Measurements from ENCODE around the gene PCDHB16. TPM values are rescaled to one million over a fixed set of nuclear protein-coding genes. Genes with fewer than 3 reads are reported as not detected.
"Not testable (repeated sequence)": the region's sequence is repeated elsewhere in the genome, so short reads cannot be mapped to it uniquely, and the experiment has no call there.

The PCDHB16 gene
- total RNA-seq, 1 experiment from 2014 or later = 6.5 TPM

GRCh38 chr5:141192110-141192725, 10.0 kb downstream of the PCDHB16 start, which contains the start of gene PCDHB10:
Gene PCDHB10, plus strand, starts transcription at chr5:141192353. Its CDS starts 200 bp downstream, at chr5:141192553.
- Histone ChIP-seq H2BK12ac (ENCODE audit: insufficient read length, low read depth, low read length) (no peak within 1 kb of the TSS), H3K4me1 (ENCODE audit: insufficient read depth, low read length) (no peaks in the 10 kb centered on the region), H3K23me2 (ENCODE audit: insufficient read length, low read depth, low read length, poor library complexity, severe bottlenecking) (no peaks in the 10 kb centered on the region), H3K23ac (ENCODE audit: insufficient read length, low read depth, low read length) (no peak within 1 kb of the TSS), H4K8ac (replicated peaks; ENCODE audit: insufficient read length, low read depth, low read length) (no peak within 1 kb of the TSS), H2BK20ac (ENCODE audit: low read depth, low read length, poor library complexity, severe bottlenecking) (no peak within 1 kb of the TSS), H3K79me1 (ENCODE audit: insufficient read depth, low read depth, low read length, poor library complexity, severe bottlenecking) (no peaks in the 10 kb centered on the region), H3K27ac (ENCODE audit: insufficient read length, low read depth, low read length) (no peak within 1 kb of the TSS), H4K91ac (ENCODE audit: insufficient read length, low read depth, low read length) (no peak within 1 kb of the TSS), H4K5ac (ENCODE audit: insufficient read length, low read depth, low read length) (no peak within 1 kb of the TSS), H3K9ac (ENCODE audit: extremely low read depth, insufficient read length, low read length) (no peak within 1 kb of the TSS), H4K20me1 (ENCODE audit: control insufficient read depth, insufficient read depth, insufficient read length) (no peaks in the 10 kb centered on the region), H2AFZ (ENCODE audit: low read length) (peak within 1 kb of the TSS; percentile 76), H3K27me3 (ENCODE audit: insufficient read depth, low read length) (no peaks in the 10 kb centered on the region), H3K18ac (ENCODE audit: insufficient read length, low read depth, low read length) (peak within 1 kb of the TSS; percentile 72), H3T11ph (ENCODE audit: low read length) (no peak within 1 kb of the TSS), H3K4me2 (ENCODE audit: insufficient read depth, insufficient read length, low read length) (peak within 1 kb of the TSS; percentile 22), H3K9me3 (ENCODE audit: control insufficient read depth, low read depth, low read length) (no peaks in the 10 kb centered on the region), H3K79me2 (ENCODE audit: insufficient read depth, low read length) (no peaks in the 10 kb centered on the region), H2BK15ac (ENCODE audit: low read depth, low read length) (no peak within 1 kb of the TSS), H2BK120ac (ENCODE audit: low read depth, low read length, poor library complexity, severe bottlenecking) (no peak within 1 kb of the TSS), H2BK5ac (ENCODE audit: insufficient read length, low read length) (no peak within 1 kb of the TSS), H2AK5ac (ENCODE audit: insufficient read length, low read length) (no peak within 1 kb of the TSS), H3K14ac (ENCODE audit: insufficient read depth, low read length) (peak within 1 kb of the TSS; percentile 86; the same call in 1 of the 2 replicates), H3K56ac (ENCODE audit: insufficient read length, low read depth, low read length) (no peak within 1 kb of the TSS), H3K4ac (ENCODE audit: low read depth, low read length) (no peak within 1 kb of the TSS)
- TF ChIP-seq, protein P1, sequence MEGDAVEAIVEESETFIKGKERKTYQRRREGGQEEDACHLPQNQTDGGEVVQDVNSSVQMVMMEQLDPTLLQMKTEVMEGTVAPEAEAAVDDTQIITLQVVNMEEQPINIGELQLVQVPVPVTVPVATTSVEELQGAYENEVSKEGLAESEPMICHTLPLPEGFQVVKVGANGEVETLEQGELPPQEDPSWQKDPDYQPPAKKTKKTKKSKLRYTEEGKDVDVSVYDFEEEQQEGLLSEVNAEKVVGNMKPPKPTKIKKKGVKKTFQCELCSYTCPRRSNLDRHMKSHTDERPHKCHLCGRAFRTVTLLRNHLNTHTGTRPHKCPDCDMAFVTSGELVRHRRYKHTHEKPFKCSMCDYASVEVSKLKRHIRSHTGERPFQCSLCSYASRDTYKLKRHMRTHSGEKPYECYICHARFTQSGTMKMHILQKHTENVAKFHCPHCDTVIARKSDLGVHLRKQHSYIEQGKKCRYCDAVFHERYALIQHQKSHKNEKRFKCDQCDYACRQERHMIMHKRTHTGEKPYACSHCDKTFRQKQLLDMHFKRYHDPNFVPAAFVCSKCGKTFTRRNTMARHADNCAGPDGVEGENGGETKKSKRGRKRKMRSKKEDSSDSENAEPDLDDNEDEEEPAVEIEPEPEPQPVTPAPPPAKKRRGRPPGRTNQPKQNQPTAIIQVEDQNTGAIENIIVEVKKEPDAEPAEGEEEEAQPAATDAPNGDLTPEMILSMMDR (conservative IDR thresholded peaks at IDR 0.05) = peak; percentile 94
- Mint-ChIP-seq H3K4me1 (peaks cover 4 to 6% of the 10 kb centered on the region in 2 experiments), H3K9me3 (peaks cover 32% of the 10 kb centered on the region in 2 experiments), H3K27me3 (ENCODE audit: low read depth) (no peaks in the 10 kb centered on the region; the same call in 1 of the 2 replicates), H3K27ac (no peak within 1 kb of the TSS), H3K4me3 (peak within 1 kb of the TSS; percentile 24 to 50; a peak in 4 of 5 replicates), H3K36me3 (ENCODE audit: insufficient read depth in 1 of 3, low read depth in 3 of 3) (peaks cover 8 to 26% (median 12%) of the 10 kb centered on the region in 3 experiments)
- peak; percentile 77 for DNase-seq
- WGBS (ENCODE audit: extremely low coverage, insufficient read length, low lambda C conversion rate) = no CpG with 5 or more reads among the region's 10 CpGs

- not testable (repeated sequence) for H2AK5ac ChIP-seq (ENCODE audit: insufficient read length, low read length); H3K4me1 Mint-ChIP-seq
Measured at GRCh38 chr5:141194332-141194731, 12.1 kb downstream of the PCDHB16 start.

More at GRCh38 chr5:141194332-141194731, 12.1 kb downstream of the PCDHB16 start:
- not testable (repeated sequence) for H3K18ac ChIP-seq (ENCODE audit: insufficient read length, low read depth, low read length); H4K20me1 ChIP-seq (ENCODE audit: control insufficient read depth, insufficient read depth, insufficient read length); H3T11ph ChIP-seq (ENCODE audit: low read length); H2BK120ac ChIP-seq (ENCODE audit: low read depth, low read length, poor library complexity, severe bottlenecking); H3K23me2 ChIP-seq (ENCODE audit: insufficient read length, low read depth, low read length, poor library complexity, severe bottlenecking); H2BK15ac ChIP-seq (ENCODE audit: low read depth, low read length); H3K4me2 ChIP-seq (ENCODE audit: insufficient read depth, insufficient read length, low read length); H3K4ac ChIP-seq (ENCODE audit: low read depth, low read length); H3K27ac ChIP-seq (ENCODE audit: insufficient read length, low read depth, low read length); H3K23ac ChIP-seq (ENCODE audit: insufficient read length, low read depth, low read length); H4K91ac ChIP-seq (ENCODE audit: insufficient read length, low read depth, low read length); H4K8ac ChIP-seq (replicated peaks; ENCODE audit: insufficient read length, low read depth, low read length); H3K4me3 Mint-ChIP-seq; H2BK5ac ChIP-seq (ENCODE audit: insufficient read length, low read length); DNase-seq; H3K79me1 ChIP-seq (ENCODE audit: insufficient read depth, low read depth, low read length, poor library complexity, severe bottlenecking); H3K4me1 ChIP-seq (ENCODE audit: insufficient read depth, low read length); H3K27me3 Mint-ChIP-seq (ENCODE audit: low read depth); H4K5ac ChIP-seq (ENCODE audit: insufficient read length, low read depth, low read length); H3K9ac ChIP-seq (ENCODE audit: extremely low read depth, insufficient read length, low read length); H3K27ac Mint-ChIP-seq; H2BK20ac ChIP-seq (ENCODE audit: low read depth, low read length, poor library complexity, severe bottlenecking); H3K27me3 ChIP-seq (ENCODE audit: insufficient read depth, low read length); H3K79me2 ChIP-seq (ENCODE audit: insufficient read depth, low read length); H2BK12ac ChIP-seq (ENCODE audit: insufficient read length, low read depth, low read length); H2AFZ ChIP-seq (ENCODE audit: low read length); H3K14ac ChIP-seq (ENCODE audit: insufficient read depth, low read length); H3K56ac ChIP-seq (ENCODE audit: insufficient read length, low read depth, low read length); H3K9me3 ChIP-seq (ENCODE audit: control insufficient read depth, low read depth, low read length)
- Mint-ChIP-seq H3K9me3 (peaks cover 30% of the 10 kb centered on the region in 2 experiments), H3K36me3 (ENCODE audit: insufficient read depth in 1 of 3, low read depth in 3 of 3) (peaks cover 3 to 19% (median 9%) of the 10 kb centered on the region in 3 experiments)
- no CpG with 5 or more reads among the region's 37 CpGs for WGBS (ENCODE audit: extremely low coverage, insufficient read length, low lambda C conversion rate)
